K562 (cell line): Measurements from ENCODE around the gene CASP7. TPM values are rescaled to one million over a fixed set of nuclear protein-coding genes. Genes with fewer than 3 reads are reported as not detected.

Experiments
- ATAC-seq: fragments of 200-7000 bp; cut with Tn5 transposase; 3 replicates; pipeline ENCODE4 v1.9.1; 2020; ENCODE audit warnings: moderate library complexity
- BruUV-seq: library from RNA; stranded (reverse); fragments of 400-500 nt; replicated peaks from 2 replicates; lab custom pipeline; 2021; lab: Mats Ljungman, UMichigan
- CTCF ChIA-PET: fragments of 300-600 bp; formaldehyde crosslinking; extraction: SDS; loops from one replicate; lab custom pipeline; 2021; ENCODE audit warnings: low intra/inter-chr PET ratio; lab: Yijun Ruan, JAX
- POLR2A ChIA-PET: fragments of 300-600, 350-650 bp; sonication (Branson Sonifier 250); formaldehyde crosslinking; extraction: SDS; loops from one replicate; lab custom pipeline; 2021; ENCODE audit warnings: antibody characterized with exemption, inconsistent platforms; lab: Yijun Ruan, JAX
- DNase-seq, 4 experiments: peaks; one replicate each; pipeline versions ENCODE4 v3.0.0 to v3.0.0-alpha.2; 2011 to 2018; ENCODE audit warnings: low spot score in 3 of 4, mixed read lengths in 3 of 4; ENCODE audit errors: extremely low read depth in 1 of 4
- FAIRE-seq: peaks from 2 replicates; lab custom pipeline; 2011; peaks lifted over from hg19 to GRCh38; lab: Jason Lieb, UNC
- H2AFZ ChIP-seq: 2 replicates; pipeline ENCODE4 v1.6.0; 2011; ENCODE audit warnings: low read depth, low read length, control low read depth, inconsistent platforms
- H3K27ac ChIP-seq: fragments of 200-600 bp; 3 replicates; pipeline ENCODE4 v1.8.0; 2011; ENCODE audit warnings: low read depth, mild to moderate bottlenecking, control low read depth, inconsistent platforms, low read length, moderate library complexity, mixed read lengths; ENCODE audit errors: extremely low read depth
- H3K27me3 ChIP-seq, 2 experiments: fragments of 300-600 bp in 1 of 2; 2 replicates in 1 of 2; 3 replicates in 1 of 2; pipeline versions ENCODE4 v1.6.0 to v1.8.0; 2011; ENCODE audit warnings: inconsistent platforms in 2 of 2, low read length in 2 of 2, mild to moderate bottlenecking in 1 of 2, mixed read lengths in 1 of 2, moderate library complexity in 1 of 2; ENCODE audit not compliant: control insufficient read depth in 2 of 2, insufficient read depth in 2 of 2
- H3K36me3 ChIP-seq: fragments of 300-600 bp; 3 replicates; pipeline ENCODE4 v1.8.0; 2011; ENCODE audit warnings: mild to moderate bottlenecking, low read length, inconsistent platforms; ENCODE audit not compliant: control insufficient read depth, insufficient read depth
- H3K4me1 ChIP-seq, 2 experiments: fragments of 200-600 bp in 1 of 2; replicated peaks in 1 of 2; 2 replicates in 1 of 2; 3 replicates in 1 of 2; pipeline versions ENCODE4 v1.5.1 to v1.8.0; 2011; ENCODE audit warnings: inconsistent platforms in 2 of 2, low read length in 2 of 2, mild to moderate bottlenecking in 1 of 2, mixed read lengths in 1 of 2, moderate library complexity in 1 of 2; ENCODE audit not compliant: control insufficient read depth in 2 of 2, insufficient read depth in 2 of 2
- H3K4me2 ChIP-seq: 2 replicates; pipeline ENCODE4 v1.6.1; 2011; ENCODE audit warnings: low read length, control low read depth, inconsistent platforms, mixed read lengths; ENCODE audit not compliant: insufficient read depth
- H3K4me3 ChIP-seq: fragments of 200-600 bp; sonication (generic), shearing (Covaris generic); 2 replicates; pipeline ENCODE4 v1.5.1; 2016; ENCODE audit warnings: control low read depth, inconsistent platforms
- H3K79me2 ChIP-seq: fragments of 200-600 bp; 3 replicates; pipeline ENCODE4 v1.8.0; 2011; ENCODE audit warnings: low read length, inconsistent platforms; ENCODE audit not compliant: control insufficient read depth, insufficient read depth
- H3K9ac ChIP-seq, 2 experiments: 2 replicates each; pipeline versions ENCODE4 v1.6.0 to v1.6.1; 2011; ENCODE audit warnings: low read depth in 2 of 2, low read length in 2 of 2, control low read depth in 1 of 2, inconsistent platforms in 1 of 2, mild to moderate bottlenecking in 1 of 2, mixed read lengths in 1 of 2; ENCODE audit not compliant: insufficient read depth in 1 of 2
- H3K9me1 ChIP-seq: one replicate; pipeline ENCODE4 v1.6.0; 2011; ENCODE audit warnings: inconsistent platforms, mild to moderate bottlenecking, low read length, moderate library complexity; ENCODE audit not compliant: control insufficient read depth, insufficient read depth
- H3K9me3 ChIP-seq: replicated peaks from 2 replicates; pipeline ENCODE4 v1.5.1; 2011; ENCODE audit warnings: low read depth, low read length, inconsistent platforms; ENCODE audit not compliant: control insufficient read depth, insufficient read depth
- H4K20me1 ChIP-seq: replicated peaks from 2 replicates; pipeline ENCODE4 v1.6.1; 2011; ENCODE audit warnings: low read length, inconsistent platforms, mixed read lengths; ENCODE audit not compliant: control insufficient read depth, insufficient read depth
- BDP1 ChIP-seq: IDR thresholded peaks from 3 replicates; pipeline ENCODE4 v1.6.1; 2011; ENCODE audit not compliant: insufficient read length, insufficient read depth
- CEBPG ChIP-seq, 3 experiments: fragments of 200-800 bp in 1 of 3; sonication (Bioruptor generic) in 1 of 3; sonication (generic) in 1 of 3; formaldehyde crosslinking in 1 of 3; IDR thresholded peaks in 2 of 3; conservative IDR thresholded peaks in 1 of 3; 2 replicates each; pipeline versions ENCODE4 v1.6.1 to v1.8.0; 2016 to 2022; ENCODE audit warnings: missing compliant biosample characterization in 2 of 3, missing genetic modification characterization in 2 of 3, mild to moderate bottlenecking in 1 of 3, missing genetic modification reagents in 1 of 3
- KDM1A ChIP-seq, 2 experiments: fragments of 450-650 bp; IDR thresholded peaks; 2 replicates each; pipeline ENCODE4 v1.6.1; 2016; ENCODE audit warnings: mild to moderate bottlenecking in 2 of 2
- L3MBTL2 ChIP-seq: fragments of 450-650 bp; IDR thresholded peaks from 2 replicates; pipeline ENCODE4 v1.6.1; 2016; ENCODE audit warnings: mild to moderate bottlenecking, moderate library complexity
- MTA1 ChIP-seq: fragments of 450-650 bp; IDR thresholded peaks from 2 replicates; pipeline ENCODE4 v1.6.1; 2017; ENCODE audit warnings: borderline replicate concordance
- NR2C2 ChIP-seq, 2 experiments: fragments of 200-800 bp in 1 of 2; sonication (Bioruptor generic) in 1 of 2; sonication (generic) in 1 of 2; formaldehyde crosslinking in 1 of 2; IDR thresholded peaks; 2 replicates each; pipeline versions ENCODE4 v1.6.1 to v1.8.0; 2016 to 2022; ENCODE audit warnings: mild to moderate bottlenecking in 1 of 2, missing compliant biosample characterization in 1 of 2, missing genetic modification characterization in 1 of 2, missing genetic modification reagents in 1 of 2
- POLR3G ChIP-seq: IDR thresholded peaks from 2 replicates; pipeline ENCODE4 v1.6.1; 2011; ENCODE audit not compliant: insufficient read length, insufficient replicate concordance; ENCODE audit errors: extremely low read depth
- SAP30 ChIP-seq: fragments of 200-600 bp; sonication (generic); IDR thresholded peaks from 2 replicates; pipeline ENCODE4 v1.6.1; 2012; ENCODE audit warnings: borderline replicate concordance, low read depth, mild to moderate bottlenecking, moderate library complexity, low read length, control low read depth, inconsistent platforms; ENCODE audit not compliant: insufficient read depth, poor library complexity, severe bottlenecking
- STAT5A ChIP-seq: IDR thresholded peaks from 2 replicates; pipeline ENCODE4 v1.6.1; 2012; ENCODE audit warnings: low read length, inconsistent platforms, borderline replicate concordance
- TAL1 ChIP-seq: fragments of 450-650 bp; IDR thresholded peaks from 2 replicates; pipeline ENCODE4 v1.6.1; 2016; ENCODE audit warnings: mild to moderate bottlenecking
- XRCC5 ChIP-seq: fragments of 200-400 bp; formaldehyde crosslinking; IDR thresholded peaks from 2 replicates; pipeline ENCODE4 v1.6.1; 2017; ENCODE audit warnings: low read depth, mild to moderate bottlenecking, low read length
- ZNF785 ChIP-seq: fragments of 250-450 bp; sonication (Bioruptor Pico); IDR thresholded peaks from 2 replicates; pipeline ENCODE4 v1.4.0; 2020; ENCODE audit warnings: mild to moderate bottlenecking
- WGBS: fragments of 100-300 bp; shearing (Covaris generic); methylation state at CpG from one replicate; pipeline ENCODE4 v1.1.6; 2016; ENCODE audit warnings: low coverage, mixed read lengths; ENCODE audit not compliant: insufficient coverage; ENCODE audit errors: missing lambda C conversion rate; 5-methylcytosine and 5-hydroxymethylcytosine counted together
- in situ Hi-C: fragments of 300-500 bp; cut with MboI; formaldehyde crosslinking; loops from 4 replicates; pipeline ENCODE4 v1.15.0; 2018; ENCODE audit warnings: inconsistent platforms, mixed read lengths
- intact Hi-C: fragments of 100-400 bp; cut with micrococcal nuclease; formaldehyde crosslinking; loops from 2 replicates; pipeline ENCODE4 v1.14.2; 2022
- polyA plus RNA-seq, 8 experiments: library from polyadenylated mRNA; depleted of rRNA in 4 of 8; stranded (reverse) in 5 of 8; unstranded in 3 of 8; fragments of >200 nt; fragmentation: Nextera tagmentation in 2 of 8; fragmentation: Illumina TruSeq in 1 of 8; extraction: Ambion mirVana in 2 of 8; extraction: Trizol in 1 of 8; gene quantifications; 2 replicates each; pipeline versions ENCODE4 v1.2.1 to v1.2.3, GENCODE V29; 2011 to 2014; ENCODE audit warnings: inconsistent platforms in 1 of 8, missing spikeins in 1 of 8
- total RNA-seq, 7 experiments: library from RNA; depleted of rRNA in 6 of 7; stranded (reverse); fragments of >200 nt in 6 of 7; fragmentation: Illumina TruSeq in 2 of 7; extraction: Trizol in 2 of 7; gene quantifications; 2 replicates each; pipeline versions ENCODE4 v1.2.1 to v1.2.3, GENCODE V29; 2011 to 2021; ENCODE audit warnings: low replicate concordance in 1 of 7
- TF ChIP-seq, protein P1 (sequence below): fragments of 450-650 bp; IDR thresholded peaks from 2 replicates; pipeline ENCODE4 v1.6.1; 2016; ENCODE audit warnings: borderline replicate concordance
- TF ChIP-seq, protein P2 (sequence below), 2 experiments: fragments of 450-650 bp in 1 of 2; sonication (generic) in 1 of 2; formaldehyde crosslinking in 1 of 2; IDR thresholded peaks in 1 of 2; conservative IDR thresholded peaks in 1 of 2; 2 replicates each; pipeline versions ENCODE4 v1.6.1 to v1.8.1; 2016 to 2023; ENCODE audit warnings: mild to moderate bottlenecking in 2 of 2, moderate library complexity in 2 of 2, inconsistent platforms in 1 of 2, missing genetic modification reagents in 1 of 2
- TF ChIP-seq, protein P3 (sequence below): fragments of 450-650 bp; formaldehyde crosslinking; IDR thresholded peaks from 2 replicates; pipeline ENCODE4 v1.4.0; 2020; ENCODE audit warnings: mild to moderate bottlenecking, mixed read lengths

Gene CASP7
- total and polyA plus RNA-seq, 9 of the 15 experiments (the other 6 are each of a cell fraction or from before 2014, with no cell fraction given) = 2.2 to 23.3 (median 9.0) TPM

DNA sequence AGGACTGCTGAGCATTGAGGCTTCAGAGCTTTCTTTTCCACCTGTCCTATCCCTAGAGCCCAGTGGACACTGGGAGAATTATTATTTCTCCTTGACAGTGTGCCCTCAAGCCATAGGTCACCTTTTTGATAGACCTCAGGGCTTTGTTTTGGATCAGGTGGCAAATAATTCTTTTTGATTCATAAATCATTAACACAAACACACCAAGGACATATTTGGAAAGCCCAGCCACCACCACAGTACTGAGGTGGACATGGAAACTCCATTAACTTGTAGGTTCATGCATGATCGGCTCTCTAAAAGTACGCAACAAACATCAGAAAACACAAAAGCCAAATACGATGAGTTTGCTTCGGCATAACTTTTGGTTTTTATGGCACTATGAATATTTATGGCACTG lies 53.9 kb downstream of the CASP7 start (continued):
- no peak for TF ChIP-seq MTA1
- TF ChIP-seq, all 486 proteins: peak for 0

DNA sequence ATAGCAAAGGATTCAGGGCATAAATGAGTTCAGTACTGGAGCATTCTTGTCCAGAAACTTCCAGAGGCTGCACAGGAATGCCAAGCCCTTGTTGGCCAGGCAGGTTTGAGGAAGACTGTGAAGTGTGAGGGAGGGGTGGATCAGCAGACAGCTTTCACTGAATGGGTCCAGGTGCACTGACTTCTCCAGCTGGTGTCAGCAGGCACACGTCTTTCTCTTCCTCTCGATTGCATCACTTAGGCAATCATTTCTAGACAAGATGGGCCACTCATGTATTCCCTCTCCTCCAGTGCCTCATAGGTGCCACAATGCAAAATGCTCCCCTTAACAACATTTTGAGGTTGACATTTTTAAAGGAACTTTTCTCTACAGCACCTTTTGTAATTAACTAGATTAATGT lies 56.2 kb downstream of the CASP7 start:
- ChIA-PET POLR2A (no interaction called here), CTCF (no interaction called here)
- Histone ChIP-seq H3K9ac (no peak overlapping the region), H3K9me1 (no peaks in the 10 kb centered on the region), H3K4me2 (no peak overlapping the region), H3K27ac (no peak overlapping the region), H3K79me2 (no peaks in the 10 kb centered on the region), H3K4me1 (no peaks in the 10 kb centered on the region), H3K36me3 (no peaks in the 10 kb centered on the region), H2AFZ (no peak overlapping the region), H3K9me3 (no peaks in the 10 kb centered on the region), H4K20me1 (no peaks in the 10 kb centered on the region), H3K4me3 (no peak overlapping the region), H3K27me3 (no peaks in the 10 kb centered on the region)
- WGBS = 0% methylated on average over 2 of the region's 2 CpGs
- intact Hi-C loops = no loop called here
- DNase-seq = no peak
- no TSS peak for BruUV-seq
- no peak for FAIRE-seq
- ATAC-seq = no peak
- in situ Hi-C loops = no loop called here
- TF ChIP-seq TAL1 (no peak), NR2C2 (CRISPR knock-in tag; IDR thresholded peaks at IDR 0.05) (no peak), NR2C2 (tag; IDR thresholded peaks at IDR 0.05) (no peak), XRCC5 (no peak), STAT5A (no peak), SAP30 (no peak), KDM1A (IDR thresholded peaks at IDR 0.05) (no peak), POLR3G (no peak), L3MBTL2 (no peak), BDP1 (no peak), CEBPG (CRISPR knock-in tag; IDR thresholded peaks at IDR 0.05) (peak; percentile 56), CEBPG (tag; conservative IDR thresholded peaks at IDR 0.05 in 1 of 2, IDR thresholded peaks at IDR 0.05 in 1 of 2) (peak; percentile 73 to 83; a peak in 3 of 4 replicates), ZNF785 (no peak)
- TF ChIP-seq, protein P1, sequence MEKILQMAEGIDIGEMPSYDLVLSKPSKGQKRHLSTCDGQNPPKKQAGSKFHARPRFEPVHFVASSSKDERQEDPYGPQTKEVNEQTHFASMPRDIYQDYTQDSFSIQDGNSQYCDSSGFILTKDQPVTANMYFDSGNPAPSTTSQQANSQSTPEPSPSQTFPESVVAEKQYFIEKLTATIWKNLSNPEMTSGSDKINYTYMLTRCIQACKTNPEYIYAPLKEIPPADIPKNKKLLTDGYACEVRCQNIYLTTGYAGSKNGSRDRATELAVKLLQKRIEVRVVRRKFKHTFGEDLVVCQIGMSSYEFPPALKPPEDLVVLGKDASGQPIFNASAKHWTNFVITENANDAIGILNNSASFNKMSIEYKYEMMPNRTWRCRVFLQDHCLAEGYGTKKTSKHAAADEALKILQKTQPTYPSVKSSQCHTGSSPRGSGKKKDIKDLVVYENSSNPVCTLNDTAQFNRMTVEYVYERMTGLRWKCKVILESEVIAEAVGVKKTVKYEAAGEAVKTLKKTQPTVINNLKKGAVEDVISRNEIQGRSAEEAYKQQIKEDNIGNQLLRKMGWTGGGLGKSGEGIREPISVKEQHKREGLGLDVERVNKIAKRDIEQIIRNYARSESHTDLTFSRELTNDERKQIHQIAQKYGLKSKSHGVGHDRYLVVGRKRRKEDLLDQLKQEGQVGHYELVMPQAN = no peak
- TF ChIP-seq, protein P2, sequence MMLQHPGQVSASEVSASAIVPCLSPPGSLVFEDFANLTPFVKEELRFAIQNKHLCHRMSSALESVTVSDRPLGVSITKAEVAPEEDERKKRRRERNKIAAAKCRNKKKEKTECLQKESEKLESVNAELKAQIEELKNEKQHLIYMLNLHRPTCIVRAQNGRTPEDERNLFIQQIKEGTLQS (IDR thresholded peaks at IDR 0.05) = peak; percentile 69
- TF ChIP-seq, protein P2 (CRISPR knock-in tag; conservative IDR thresholded peaks at IDR 0.05) = no peak
- TF ChIP-seq, protein P3, sequence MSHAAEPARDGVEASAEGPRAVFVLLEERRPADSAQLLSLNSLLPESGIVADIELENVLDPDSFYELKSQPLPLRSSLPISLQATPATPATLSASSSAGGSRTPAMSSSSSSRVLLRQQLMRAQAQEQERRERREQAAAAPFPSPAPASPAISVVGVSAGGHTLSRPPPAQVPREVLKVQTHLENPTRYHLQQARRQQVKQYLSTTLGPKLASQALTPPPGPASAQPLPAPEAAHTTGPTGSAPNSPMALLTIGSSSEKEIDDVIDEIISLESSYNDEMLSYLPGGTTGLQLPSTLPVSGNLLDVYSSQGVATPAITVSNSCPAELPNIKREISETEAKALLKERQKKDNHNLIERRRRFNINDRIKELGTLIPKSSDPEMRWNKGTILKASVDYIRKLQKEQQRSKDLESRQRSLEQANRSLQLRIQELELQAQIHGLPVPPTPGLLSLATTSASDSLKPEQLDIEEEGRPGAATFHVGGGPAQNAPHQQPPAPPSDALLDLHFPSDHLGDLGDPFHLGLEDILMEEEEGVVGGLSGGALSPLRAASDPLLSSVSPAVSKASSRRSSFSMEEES (CRISPR knock-in tag) = no peak
